Measurements from ENCODE around the gene DSCAML1. TPM values are rescaled to one million over a fixed set of nuclear protein-coding genes. Genes with fewer than 3 reads are reported as not detected.

Gene DSCAML1
- total RNA-seq, 1 donor from 2014 or later: 2.5 TPM

DNA sequence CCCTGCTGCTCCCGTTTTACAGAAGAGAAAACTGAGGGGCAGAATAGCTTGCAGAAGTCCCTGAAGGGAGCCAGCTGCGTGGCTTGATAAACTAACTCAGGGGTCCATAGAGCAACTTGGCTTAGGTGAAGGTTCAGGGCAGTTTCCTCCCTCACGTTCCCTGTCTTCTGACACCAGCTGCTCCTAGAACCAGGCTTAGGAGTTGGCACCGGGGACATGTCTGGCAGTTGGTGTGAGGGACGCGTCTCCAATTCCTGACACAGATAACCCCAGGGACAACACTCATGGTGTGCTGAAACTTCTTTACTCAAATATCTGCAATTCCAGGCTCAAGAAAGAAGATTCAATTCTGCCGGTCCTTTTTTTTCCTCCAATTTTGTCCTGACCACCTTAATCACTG lies 85.7 kb downstream of the DSCAML1 start:
- H3K36me3 Mint-ChIP-seq: no peaks in the 10 kb centered on the region
- DNase-seq (ENCODE audit: low spot score in 2 of 2, unreplicated experiment in 2 of 2): no peak
- H3K27me3 Mint-ChIP-seq (ENCODE audit: low read depth): peaks cover 49% of the 10 kb centered on the region
- no peaks in the 10 kb centered on the region for H3K9me3 Mint-ChIP-seq
- H3K4me3 Mint-ChIP-seq: no peak overlapping the region
- peaks cover 6% of the 10 kb centered on the region for H3K4me1 Mint-ChIP-seq
- TF ChIP-seq, protein P1, sequence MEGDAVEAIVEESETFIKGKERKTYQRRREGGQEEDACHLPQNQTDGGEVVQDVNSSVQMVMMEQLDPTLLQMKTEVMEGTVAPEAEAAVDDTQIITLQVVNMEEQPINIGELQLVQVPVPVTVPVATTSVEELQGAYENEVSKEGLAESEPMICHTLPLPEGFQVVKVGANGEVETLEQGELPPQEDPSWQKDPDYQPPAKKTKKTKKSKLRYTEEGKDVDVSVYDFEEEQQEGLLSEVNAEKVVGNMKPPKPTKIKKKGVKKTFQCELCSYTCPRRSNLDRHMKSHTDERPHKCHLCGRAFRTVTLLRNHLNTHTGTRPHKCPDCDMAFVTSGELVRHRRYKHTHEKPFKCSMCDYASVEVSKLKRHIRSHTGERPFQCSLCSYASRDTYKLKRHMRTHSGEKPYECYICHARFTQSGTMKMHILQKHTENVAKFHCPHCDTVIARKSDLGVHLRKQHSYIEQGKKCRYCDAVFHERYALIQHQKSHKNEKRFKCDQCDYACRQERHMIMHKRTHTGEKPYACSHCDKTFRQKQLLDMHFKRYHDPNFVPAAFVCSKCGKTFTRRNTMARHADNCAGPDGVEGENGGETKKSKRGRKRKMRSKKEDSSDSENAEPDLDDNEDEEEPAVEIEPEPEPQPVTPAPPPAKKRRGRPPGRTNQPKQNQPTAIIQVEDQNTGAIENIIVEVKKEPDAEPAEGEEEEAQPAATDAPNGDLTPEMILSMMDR (IDR thresholded peaks at IDR 0.05; ENCODE audit: unreplicated experiment): no peak
- no peak overlapping the region for H3K27ac Mint-ChIP-seq

- Mint-ChIP-seq H3K9me3 (no peaks in the 10 kb centered on the region), H3K36me3 (no peaks in the 10 kb centered on the region), H3K27me3 (ENCODE audit: low read depth) (peaks cover 53% of the 10 kb centered on the region), H3K27ac (no peak overlapping the region), H3K4me1 (no peaks in the 10 kb centered on the region), H3K4me3 (no peak overlapping the region)
- DNase-seq (ENCODE audit: low spot score in 2 of 2, unreplicated experiment in 2 of 2): no peak
- TF ChIP-seq, protein P1 (IDR thresholded peaks at IDR 0.05; ENCODE audit: unreplicated experiment): no peak
Measured at GRCh38 chr11:117710211-117710610, 86.8 kb downstream of the DSCAML1 start.

GRCh38 chr11:117706322-117706814 lies 90.6 kb downstream of the DSCAML1 start:
- Mint-ChIP-seq H3K36me3 (no peaks in the 10 kb centered on the region), H3K27me3 (ENCODE audit: low read depth) (peaks cover 59% of the 10 kb centered on the region), H3K27ac (no peak overlapping the region), H3K4me3 (no peak overlapping the region), H3K4me1 (no peaks in the 10 kb centered on the region), H3K9me3 (no peaks in the 10 kb centered on the region)
- no peak for DNase-seq (ENCODE audit: low spot score in 2 of 2, unreplicated experiment in 2 of 2)
- TF ChIP-seq, protein P1 (IDR thresholded peaks at IDR 0.05; ENCODE audit: unreplicated experiment): no peak

DNA sequence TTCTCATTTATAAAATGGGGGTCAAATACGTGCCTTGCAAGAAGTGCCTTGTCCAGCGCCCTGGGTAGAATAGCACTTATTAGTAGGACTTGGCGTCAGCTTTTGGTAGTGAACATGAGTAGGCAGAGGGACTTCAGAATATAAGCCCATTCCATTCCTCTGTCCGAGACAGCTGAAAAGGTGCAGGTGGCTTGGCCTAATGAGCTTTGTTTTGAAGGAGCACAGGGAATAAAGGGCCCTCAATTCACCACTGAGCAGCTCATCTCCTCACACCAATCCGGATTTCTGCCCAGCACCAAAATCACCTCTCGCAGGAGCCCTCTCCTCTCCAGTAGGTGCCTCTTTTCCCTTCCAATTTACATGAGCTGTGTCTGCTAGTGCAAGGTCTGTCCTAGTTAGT lies 91.2 kb downstream of the DSCAML1 start:
- no peak overlapping the region for H3K27ac Mint-ChIP-seq
- H3K9me3 Mint-ChIP-seq: no peaks in the 10 kb centered on the region
- peaks cover 54% of the 10 kb centered on the region for H3K27me3 Mint-ChIP-seq (ENCODE audit: low read depth)
- H3K36me3 Mint-ChIP-seq: no peaks in the 10 kb centered on the region
- H3K4me3 Mint-ChIP-seq: no peak overlapping the region
- TF ChIP-seq, protein P1 (IDR thresholded peaks at IDR 0.05; ENCODE audit: unreplicated experiment): no peak
- no peak for DNase-seq (ENCODE audit: low spot score in 2 of 2, unreplicated experiment in 2 of 2)
- no peaks in the 10 kb centered on the region for H3K4me1 Mint-ChIP-seq

- Mint-ChIP-seq H3K4me1 (no peaks in the 10 kb centered on the region), H3K27me3 (ENCODE audit: low read depth) (peaks cover 52% of the 10 kb centered on the region)
Measured at GRCh38 chr11:117704395-117705100, 92.5 kb downstream of the DSCAML1 start.

More at GRCh38 chr11:117704395-117705100, 92.5 kb downstream of the DSCAML1 start:
- Mint-ChIP-seq H3K36me3 (no peaks in the 10 kb centered on the region), H3K4me3 (no peak overlapping the region), H3K9me3 (no peaks in the 10 kb centered on the region), H3K27ac (no peak overlapping the region)
- DNase-seq (ENCODE audit: low spot score in 2 of 2, unreplicated experiment in 2 of 2): no peak
- TF ChIP-seq, protein P1 (IDR thresholded peaks at IDR 0.05; ENCODE audit: unreplicated experiment): no peak
